NOMO-1 treated with dmso at 0.1 percent for 144 hours (cell line): ENCODE data around the gene RHCE.
"Not testable (repeated sequence)": the region's sequence is repeated elsewhere in the genome, so short reads cannot be mapped to it uniquely, and the experiment has no call there.

Experiments used
- DNase-seq: peaks from one replicate; lab custom pipeline; 2025; ENCODE audit not compliant: unreplicated experiment; lab: John Stamatoyannopoulos, UW

RHCE gene

DNA sequence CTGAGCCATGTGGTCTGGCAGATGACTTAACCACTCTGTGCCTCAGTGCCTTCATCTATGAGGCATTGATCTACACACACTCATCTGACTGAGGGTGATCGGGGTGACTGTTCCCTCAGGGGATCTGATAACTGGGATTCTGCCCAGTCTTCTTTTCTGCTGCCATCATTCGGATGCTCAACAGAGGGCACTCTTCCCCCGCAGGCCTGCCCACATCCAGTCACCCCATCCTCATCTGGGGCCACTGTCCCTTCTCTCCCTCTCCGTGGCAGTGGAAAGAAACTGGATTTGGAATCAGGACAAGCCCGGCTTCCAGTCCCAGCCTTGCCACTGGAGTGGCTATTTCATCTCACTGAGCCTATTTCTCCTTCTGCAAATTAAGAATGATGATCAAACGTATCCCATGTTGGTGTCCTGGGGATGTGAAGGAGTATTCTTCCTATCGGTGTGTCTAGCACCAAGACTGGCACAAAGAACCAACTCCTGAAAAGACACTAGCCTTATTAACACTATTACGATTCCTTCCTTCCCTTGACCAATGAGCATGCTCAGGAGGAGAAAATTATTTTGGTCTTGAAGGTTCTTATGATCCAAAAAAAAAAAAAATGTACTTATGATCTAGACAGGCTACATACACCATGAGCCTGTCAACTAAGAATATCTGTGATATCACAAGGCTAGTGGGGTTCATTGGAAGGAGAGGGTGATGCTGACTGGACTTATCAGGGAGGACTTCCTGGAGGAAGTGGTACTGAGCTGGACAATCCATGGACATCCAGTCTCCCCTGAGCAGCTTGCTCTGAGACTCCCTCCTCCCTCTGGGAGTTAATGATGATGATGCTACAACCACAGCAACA, 17.4 kb downstream of the RHCE start:
- DNase-seq: not testable (repeated sequence)

DNA sequence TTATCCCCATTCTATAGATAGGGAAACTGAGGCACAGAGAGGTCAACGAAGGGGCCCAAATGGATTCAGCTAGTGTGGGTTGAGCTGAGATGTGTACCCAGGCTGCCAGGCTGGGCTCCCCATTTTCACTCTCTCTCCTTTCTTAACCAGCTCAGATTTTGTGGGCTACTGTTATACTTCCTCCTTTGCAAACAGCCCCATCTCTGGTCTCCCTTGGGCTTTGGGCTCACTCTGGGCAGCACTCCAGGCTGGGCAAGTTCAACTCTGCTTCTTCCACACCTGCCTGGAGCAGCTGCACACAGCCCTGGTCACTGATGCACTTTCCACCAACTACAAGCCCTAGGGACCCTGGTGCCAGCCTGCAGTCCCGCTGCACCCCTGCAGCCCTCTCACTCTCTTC, 22.5 kb downstream of the RHCE start:
- not testable (repeated sequence) for DNase-seq

DNA sequence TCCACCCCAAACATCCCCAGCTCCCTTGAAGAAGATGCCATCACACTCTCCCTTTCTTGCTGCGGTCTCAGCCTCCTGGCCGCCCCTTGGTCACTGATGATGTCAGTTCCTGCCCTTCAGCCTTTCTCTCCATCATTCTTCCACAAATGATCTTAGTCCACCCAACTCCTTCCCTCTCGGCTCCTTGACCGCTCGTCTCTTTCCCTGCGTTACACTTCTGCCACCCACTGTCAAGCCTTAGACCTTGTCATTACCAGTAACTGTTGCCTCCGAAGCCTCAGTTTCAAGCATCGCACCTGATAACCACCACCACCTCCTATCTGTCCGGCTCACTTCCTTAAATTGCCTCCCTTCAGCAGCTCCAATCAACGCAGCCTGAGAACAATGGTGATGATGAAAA, 23.1 kb downstream of the RHCE start:
- DNase-seq: not testable (repeated sequence)

DNA sequence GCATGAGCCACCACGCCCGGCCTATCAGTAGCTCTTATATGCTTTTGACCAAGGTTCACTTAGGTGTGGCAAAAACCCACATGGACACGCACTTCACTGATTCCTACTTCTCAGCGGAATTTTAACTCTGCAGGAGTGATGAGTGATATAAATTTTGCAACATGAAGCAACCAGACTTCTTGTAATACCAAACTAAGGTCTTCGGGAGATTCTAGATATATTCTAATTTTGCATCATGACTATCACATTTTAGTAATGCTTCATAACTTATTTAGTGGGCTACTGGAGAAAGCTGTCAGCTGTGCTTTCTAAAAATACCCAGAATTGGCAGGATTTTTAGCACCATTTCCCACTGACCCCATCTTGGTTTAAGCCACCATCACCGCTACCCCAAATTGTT, 27.8 kb downstream of the RHCE start:
- no peak for DNase-seq

DNA sequence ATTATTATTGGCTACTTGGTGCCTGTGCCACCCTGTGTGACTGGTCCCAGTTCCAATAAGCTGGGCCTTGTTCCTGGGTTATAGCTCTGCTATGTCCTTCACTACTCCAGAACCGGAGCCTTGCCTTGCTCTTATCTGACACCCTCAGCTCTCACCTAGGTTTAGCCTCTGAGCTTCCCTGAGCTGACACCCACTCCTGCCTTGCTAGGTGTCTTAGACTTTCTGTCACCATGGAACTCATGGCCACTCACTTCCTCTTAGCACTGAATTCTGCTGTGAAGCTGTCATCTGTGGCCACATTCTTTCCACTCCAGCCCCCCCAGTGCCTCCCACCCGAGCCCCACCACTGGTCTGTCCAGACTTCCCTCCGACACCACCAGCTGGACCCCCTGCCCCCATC, 30.9 kb downstream of the RHCE start:
- not testable (repeated sequence) for DNase-seq

DNA sequence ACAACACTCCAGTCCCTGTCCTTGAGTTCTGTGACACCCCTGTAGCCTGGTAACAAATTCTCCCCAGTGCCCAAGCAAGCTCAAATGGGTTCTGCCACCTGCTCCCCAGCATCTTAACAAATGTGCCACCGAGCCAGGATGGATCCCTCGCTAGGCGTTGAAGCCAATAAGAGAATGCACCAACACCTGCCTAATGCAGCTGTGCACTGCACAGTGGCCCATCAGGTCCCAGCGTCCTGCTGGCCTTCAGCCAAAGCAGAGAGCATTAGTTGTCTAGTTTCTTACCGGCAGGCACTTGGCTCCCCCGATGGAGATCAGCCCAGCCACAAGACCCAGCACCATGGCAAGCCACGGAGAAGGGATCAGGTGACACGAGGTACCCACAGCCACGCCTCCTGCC, 31.9 kb downstream of the RHCE start:
- DNase-seq: not testable (repeated sequence)

DNA sequence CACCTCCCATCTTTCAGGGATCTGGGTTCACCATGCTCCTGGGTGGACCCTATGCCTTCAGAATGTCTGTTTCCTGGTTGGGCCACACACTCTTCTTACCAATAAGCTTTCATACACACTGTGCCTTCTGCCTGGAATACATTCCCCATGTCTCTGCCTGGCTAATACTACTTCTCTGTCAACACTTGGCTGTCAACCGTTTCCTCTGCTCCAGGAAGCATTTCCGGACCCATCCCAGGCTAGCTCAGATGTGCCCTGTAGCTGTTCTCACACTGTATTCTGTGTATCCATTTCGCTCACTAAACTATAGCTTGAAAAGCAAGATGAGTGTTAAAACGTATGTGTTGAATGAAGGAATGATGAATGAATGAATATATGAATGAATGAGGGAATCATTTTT, 33.5 kb downstream of the RHCE start:
- DNase-seq: not testable (repeated sequence)

DNA sequence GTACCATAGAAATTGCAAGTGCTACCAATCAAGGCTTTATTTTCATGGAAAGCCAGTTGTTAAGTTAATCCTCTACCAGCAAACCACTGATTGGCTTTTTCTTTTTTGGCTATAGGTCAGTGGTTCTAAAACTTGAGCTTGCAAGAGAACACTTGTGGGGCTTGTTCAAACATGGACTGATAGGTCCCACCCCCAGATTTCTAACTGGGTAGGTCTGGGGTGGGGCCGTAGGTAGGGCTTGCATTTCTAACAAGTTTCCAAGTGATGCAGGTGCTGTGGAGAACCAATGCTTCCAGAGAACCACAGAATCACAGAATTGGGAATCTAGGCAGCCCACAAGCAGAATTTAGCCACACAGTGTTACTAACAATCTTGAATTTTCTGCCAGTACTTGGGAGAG, 36.8 kb downstream of the RHCE start:
- DNase-seq: not testable (repeated sequence)

DNA sequence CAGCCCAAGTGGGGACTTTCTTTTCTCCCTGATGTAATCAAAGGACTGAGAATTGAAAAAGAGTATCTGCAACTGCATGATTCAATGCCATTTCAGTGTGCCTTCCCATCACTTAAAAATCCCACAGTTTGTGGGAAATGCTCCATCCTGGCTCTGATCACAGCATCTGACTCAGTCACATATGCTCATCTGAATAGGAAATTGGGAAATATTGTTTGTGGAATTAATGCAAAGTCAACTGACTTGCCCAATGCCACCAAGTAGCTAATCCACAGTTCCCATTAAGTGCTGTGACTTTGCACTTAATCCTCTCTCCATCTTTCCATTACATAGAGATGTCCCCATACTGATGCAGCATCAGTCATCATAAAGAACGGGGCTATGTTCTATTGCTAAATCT, 37.5 kb downstream of the RHCE start:
- not testable (repeated sequence) for DNase-seq

DNA sequence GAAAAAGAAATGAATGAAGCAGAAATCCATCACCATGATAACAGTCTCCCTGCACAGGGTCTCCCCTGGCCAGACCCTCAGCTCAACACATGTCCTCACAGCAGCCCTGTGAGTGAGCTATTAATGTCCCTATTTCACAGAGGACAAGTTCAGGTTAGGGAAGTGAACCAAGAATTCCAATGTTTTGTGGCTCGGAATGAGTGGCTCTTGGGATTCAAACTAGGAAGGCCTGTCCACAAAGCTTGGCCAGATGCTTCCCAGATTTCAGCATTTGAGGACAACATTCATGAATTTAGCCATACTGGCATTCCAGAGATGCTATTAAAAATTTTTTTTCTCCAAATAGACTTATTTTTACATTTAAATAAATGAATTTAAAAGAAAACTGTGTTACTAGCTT, 38.1 kb downstream of the RHCE start:
- not testable (repeated sequence) for DNase-seq

DNA sequence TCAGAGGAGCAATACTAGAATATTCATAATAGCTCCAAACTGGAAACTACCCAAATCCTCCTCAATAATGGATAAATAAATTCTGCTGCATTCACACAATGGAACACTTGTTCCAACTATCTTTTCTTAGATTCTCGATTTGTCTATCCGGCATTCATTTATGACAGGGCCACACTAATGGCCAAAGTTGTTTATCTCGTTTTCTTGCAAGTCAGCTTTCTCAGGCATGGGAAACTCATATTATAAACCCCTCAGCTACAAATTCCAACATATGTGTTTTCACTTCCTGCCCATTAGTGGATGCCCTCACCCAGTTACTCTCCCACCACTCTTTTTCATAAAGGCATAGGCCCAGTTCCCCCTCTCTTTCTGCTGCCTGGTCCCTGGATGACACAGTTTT, 42.3 kb downstream of the RHCE start:
- not testable (repeated sequence) for DNase-seq

DNA sequence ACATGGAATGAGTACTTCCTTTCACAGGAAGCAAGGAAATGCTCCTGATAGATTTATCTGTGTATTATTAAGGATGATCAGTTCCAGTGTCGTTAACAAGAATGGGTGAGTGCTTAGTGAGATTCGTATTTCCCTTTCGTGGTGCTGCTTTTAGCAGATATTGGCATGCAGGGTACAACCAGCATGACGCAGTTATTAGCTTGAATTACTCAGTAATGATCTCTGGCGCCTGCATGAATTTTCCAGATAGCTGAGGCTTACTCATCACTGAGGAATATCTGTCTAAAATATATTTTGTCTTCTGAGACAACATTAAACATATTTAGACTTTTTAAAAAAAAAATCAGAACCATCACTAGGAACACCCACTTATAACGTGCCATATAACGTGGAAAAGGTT, 48.9 kb downstream of the RHCE start:
- not testable (repeated sequence) for DNase-seq

DNA sequence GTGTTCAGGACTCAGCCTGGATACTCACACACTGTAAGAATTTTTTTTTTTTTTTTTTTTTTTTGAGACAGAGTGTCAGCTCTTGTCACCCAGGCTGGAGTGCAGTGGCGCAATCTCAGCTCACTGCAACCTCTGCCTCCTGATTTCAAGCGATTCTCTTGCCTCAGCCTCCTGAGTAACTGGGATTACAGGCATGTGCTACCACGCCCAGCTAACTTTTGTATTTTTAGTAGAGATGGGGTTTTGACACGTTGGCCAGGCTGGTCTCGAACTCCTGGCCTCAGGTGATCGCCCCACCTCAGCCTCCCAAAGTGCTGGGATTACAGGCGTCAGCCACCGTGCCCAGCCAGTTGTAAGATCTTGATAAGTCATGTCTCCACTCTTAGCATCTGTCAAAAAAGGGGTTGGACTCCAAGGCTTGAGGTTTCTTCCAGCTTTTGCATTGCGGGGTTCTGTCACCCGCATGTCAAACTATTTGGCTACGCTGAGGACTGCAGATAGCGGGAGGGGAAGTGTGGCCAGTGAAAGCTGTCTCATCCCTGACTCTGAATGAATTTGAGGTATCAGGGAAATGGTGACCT, 50.8 kb downstream of the RHCE start:
- not testable (repeated sequence) for DNase-seq

DNA sequence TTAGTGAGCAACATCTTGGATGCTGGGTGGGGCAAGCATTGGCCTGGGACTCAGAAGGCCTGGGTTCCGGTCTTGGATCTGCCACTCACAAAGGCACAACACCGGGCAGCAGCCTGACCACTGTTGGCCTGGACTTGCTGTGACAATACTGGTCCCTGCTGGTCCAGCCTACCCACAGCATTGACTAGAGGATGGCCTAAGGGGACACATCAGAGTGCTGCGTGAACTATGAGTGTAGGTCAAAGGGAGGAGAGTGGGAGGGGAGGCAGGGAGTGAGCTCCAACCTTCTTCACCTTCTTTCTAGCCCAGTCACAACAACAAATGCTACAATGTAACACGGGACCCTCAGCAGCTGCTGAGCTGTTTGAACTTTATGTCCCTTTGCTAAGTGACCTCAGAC, 51.4 kb downstream of the RHCE start:
- DNase-seq: no peak

DNA sequence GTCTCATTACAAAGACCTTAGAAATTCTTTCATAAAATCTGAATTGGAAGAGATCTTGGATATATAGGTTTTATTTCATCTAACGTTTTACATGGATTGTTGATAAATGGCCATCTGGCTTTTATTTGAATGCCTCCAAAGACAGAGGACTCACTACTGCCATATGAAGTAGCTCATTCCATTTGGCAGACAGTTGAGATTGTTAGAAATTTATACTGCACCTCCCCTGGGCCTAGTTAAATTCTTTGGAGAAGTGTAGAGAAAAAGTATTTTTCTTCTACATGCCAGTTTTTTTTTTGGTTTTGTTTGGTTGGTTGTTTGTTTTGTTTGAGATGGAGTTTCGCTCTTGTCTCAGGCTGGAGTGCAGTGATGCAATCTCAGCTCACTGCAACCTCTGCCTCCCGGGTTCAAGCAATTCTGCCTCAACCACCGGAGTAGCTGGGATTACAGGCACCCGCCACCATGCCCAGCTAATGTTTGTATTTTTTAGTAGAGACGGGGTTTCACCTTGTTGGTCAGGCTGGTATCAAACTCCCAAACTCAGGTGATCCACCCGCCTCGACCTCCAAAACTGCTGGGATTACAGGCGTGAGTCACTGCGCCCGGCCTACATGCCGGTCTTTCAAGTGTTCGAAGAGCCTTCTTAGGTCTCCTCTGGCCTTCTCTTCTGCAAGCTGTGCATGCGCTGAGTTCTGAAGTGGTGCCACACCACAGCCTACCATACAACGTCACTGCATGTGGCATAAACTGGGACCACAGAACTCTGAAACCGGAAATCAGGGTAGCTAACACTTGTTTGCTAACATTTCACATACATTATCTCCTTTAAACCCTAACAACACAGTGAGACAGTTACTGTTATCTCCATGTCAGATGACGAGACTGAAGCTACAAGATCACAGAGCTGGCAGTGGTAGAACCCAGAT, 57.7 kb downstream of the RHCE start:
- DNase-seq: not testable (repeated sequence)

DNA sequence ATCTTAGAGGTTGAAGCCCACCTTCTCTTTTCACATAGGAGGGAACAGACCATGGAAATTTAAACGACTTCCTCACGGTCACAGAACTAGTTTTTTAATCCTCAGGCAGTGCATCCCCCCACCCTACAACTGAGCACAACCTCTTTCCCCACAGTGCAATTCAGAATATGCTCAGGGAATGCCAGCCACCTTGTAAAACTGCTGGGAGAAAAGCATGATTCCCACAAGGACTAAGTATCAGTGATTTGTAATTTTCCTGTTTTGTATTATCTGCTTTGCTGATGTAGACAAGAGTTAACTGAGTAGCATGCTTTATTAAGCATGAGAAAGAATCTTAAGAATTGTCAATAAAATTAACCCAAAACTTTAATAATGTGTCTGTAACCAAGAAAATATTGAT, 58.7 kb downstream of the RHCE start:
- no peak for DNase-seq

DNA sequence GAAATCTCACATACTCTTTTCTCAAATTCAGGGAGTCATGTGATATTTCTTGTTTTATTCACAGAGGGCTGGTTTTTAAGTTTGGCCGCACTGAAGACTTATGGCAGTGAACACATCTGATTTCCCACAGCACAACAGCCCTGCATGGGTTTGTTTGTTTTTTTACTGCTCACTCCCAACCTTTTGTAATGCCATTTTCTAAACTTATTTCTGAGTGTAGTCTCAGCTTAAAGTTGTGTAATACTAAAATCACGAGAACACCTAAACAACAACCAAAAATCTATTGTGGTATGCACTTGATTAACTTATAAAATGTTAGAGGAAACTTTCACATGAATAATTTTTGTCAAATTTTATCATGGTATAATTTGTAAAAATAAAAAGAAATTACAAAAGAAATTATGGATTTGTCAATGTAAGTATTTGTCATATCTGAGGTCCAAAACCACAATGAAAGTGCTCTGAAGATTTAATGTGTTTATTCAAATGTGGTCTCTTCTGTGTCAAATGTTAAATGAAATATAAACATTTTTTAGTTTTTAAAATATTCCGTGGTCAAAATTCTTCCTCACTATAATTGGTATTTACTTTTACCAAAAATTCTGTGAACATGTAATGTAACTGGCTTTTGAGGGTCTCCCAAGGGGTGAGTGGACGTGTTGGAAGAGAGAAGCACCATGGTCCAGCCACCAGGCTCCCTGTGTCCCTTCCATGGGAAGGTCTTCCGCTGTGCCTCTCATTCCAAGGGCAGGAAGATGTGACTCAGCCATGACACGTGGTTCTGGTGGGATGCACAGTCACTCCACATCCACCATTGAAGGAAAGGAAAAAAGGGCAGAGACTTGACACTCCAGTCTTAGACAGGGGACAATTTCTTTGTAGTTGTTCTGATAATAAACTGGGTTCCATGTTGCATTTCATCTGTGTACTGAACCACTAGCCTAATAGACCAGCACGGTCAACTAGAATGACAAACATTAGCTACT, 59.7 kb downstream of the RHCE start:
- DNase-seq: no peak

DNA sequence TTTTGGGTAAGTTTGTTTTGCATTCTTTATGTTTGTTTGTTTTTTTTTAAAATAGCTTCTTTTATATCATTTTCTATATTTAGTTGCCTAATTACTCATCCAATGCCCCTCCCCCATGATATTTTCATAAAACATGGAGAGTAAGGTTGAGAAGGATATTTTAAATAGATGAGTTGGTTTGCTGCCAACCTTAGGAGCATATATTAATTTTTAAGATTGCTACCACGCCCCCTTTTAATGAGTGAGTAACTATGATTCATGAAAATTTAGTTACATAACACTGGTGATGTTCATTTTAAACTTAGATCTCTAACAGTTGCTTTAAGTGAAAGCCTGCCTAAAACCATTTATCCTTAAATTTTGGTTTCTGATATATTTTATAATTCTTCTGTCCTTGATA, 63.8 kb downstream of the RHCE start:
- DNase-seq: no peak

DNA sequence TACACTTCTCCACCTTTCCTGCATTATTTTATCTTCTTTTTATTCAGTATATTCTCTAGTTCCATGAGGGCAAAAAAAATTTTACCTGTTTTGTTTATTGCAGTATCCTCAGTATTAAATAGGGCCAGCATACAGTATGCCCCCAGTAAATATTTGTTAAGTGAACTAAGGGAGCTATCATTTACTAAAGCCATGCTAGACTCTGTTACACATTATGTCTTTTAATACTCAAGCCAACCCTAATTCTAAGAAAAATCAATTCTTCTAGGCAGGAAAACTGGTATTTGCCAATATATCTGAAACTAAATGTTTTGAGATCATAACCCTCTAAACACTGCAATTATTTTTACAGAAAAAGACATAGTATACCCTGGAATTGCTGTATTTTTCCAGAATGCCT, 64.2 kb downstream of the RHCE start:
- DNase-seq: no peak

DNA sequence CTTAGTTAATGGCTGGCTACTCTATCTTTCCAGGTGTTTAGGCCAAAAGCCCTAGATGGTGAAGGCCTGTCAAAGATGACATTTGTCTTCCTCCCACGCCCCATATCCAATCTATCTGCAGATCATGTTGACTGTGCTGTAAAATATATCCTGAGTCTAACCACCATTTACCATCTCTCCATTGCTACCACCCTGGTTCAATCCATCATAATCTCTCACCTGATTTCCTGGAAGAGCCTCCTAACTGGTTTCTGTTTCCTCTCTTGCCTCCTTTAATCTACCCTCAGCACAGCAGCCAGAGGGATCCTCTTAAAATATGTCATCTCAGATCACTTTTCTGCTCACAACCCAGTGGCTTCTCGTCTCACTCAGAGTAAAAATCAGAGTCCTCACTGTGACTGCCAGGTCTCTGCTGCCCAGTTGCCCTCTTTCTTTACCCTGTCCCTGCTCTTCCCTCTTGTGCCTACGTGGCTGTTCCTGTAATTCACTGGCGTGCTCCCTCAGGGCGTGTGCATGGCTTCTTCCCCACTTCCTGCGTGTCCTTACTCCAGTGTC, 64.7 kb downstream of the RHCE start:
- no peak for DNase-seq
